EH (cell line): ENCODE results near the gene ZRANB1.

Experiments used
- DNase-seq: peaks from one replicate; pipeline ENCODE4 v3.0.0-alpha.2; 2015; ENCODE audit warnings: low read depth

The ZRANB1 gene

GRCh38 chr10:125018576-125019143 lies 76.7 kb downstream of the ZRANB1 start:
- no peak for DNase-seq

- DNase-seq: no peak
These were observed 78.5 kb downstream of the ZRANB1 start for GRCh38 chr10:125020386-125020785.

- no peak for DNase-seq
These were observed 78.9 kb downstream of the ZRANB1 start for GRCh38 chr10:125020871-125021270.

GRCh38 chr10:125021686-125022344 lies 79.9 kb downstream of the ZRANB1 start:
- DNase-seq: no peak

GRCh38 chr10:125022671-125023070 lies 80.7 kb downstream of the ZRANB1 start:
- DNase-seq: no peak

GRCh38 chr10:125023255-125023654 lies 81.3 kb downstream of the ZRANB1 start:
- no peak for DNase-seq

- DNase-seq: no peak
These were observed 82.1 kb downstream of the ZRANB1 start for GRCh38 chr10:125023862-125024496.

GRCh38 chr10:125024497-125025234 lies 82.7 kb downstream of the ZRANB1 start:
- no peak for DNase-seq

GRCh38 chr10:125025341-125025740 lies 83.4 kb downstream of the ZRANB1 start:
- DNase-seq: no peak

- no peak for DNase-seq
These were observed 84.4 kb downstream of the ZRANB1 start for GRCh38 chr10:125026036-125026931.

GRCh38 chr10:125026974-125027735 lies 85.2 kb downstream of the ZRANB1 start:
- DNase-seq: no peak

GRCh38 chr10:125027871-125028869 lies 86.2 kb downstream of the ZRANB1 start:
- peak; percentile 76 for DNase-seq

- DNase-seq: peak; percentile 80
These were observed 87.8 kb downstream of the ZRANB1 start for GRCh38 chr10:125029584-125030242.

GRCh38 chr10:125030567-125031197 lies 88.8 kb downstream of the ZRANB1 start:
- peak; percentile 16 for DNase-seq

- DNase-seq: no peak
These were observed 90.6 kb downstream of the ZRANB1 start for GRCh38 chr10:125032474-125033020.

GRCh38 chr10:125033146-125033924 lies 91.4 kb downstream of the ZRANB1 start:
- DNase-seq: no peak

GRCh38 chr10:125034675-125035074 lies 92.8 kb downstream of the ZRANB1 start:
- peak; percentile 58 for DNase-seq

- DNase-seq: peak; percentile 98
These were observed 93.2 kb downstream of the ZRANB1 start for GRCh38 chr10:125035136-125035535.
